Activated naive CD4-positive, alpha-beta T cell (primary cell): ENCODE results near the gene DNAJC15.

ENCODE experiments used
- DNase-seq, 4 experiments: peaks; one replicate each; lab custom pipeline; 2025; lab: John Stamatoyannopoulos, UW

Gene DNAJC15

DNA sequence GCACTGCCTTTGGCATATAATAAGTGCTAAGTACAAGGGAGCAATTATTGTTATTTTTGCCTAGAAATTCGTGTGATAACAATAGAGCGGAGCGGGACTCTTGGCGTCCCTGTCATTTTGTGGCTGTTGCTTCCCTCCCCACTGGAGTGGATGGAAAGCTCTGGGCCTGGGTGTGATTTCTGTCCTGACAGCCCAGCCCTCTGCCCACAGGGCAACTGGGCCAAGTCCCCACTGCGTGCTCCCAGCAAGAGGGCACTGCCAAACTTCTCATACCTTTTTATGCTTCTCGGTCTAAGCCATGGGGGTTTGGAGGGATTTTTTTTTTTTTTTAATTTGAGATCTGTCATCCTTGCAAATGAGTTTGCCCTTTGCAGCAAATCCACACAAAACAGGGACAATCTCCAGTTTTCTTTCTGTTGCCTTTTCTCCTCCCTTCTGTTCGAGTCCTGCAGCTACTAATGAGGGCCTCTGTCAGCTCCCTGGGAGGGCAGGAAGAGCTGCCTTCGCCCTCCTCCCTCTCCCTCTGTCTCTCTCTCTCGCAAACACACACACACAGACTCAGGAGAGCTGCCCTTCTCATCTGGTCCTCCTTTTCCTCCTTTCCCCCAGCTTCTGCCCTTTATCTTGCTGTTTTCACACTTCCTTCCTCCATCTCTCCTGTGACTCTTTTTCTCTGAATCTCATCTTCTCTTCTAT is 103.9 kb downstream of the DNAJC15 start:
- DNase-seq, result no peak

DNA sequence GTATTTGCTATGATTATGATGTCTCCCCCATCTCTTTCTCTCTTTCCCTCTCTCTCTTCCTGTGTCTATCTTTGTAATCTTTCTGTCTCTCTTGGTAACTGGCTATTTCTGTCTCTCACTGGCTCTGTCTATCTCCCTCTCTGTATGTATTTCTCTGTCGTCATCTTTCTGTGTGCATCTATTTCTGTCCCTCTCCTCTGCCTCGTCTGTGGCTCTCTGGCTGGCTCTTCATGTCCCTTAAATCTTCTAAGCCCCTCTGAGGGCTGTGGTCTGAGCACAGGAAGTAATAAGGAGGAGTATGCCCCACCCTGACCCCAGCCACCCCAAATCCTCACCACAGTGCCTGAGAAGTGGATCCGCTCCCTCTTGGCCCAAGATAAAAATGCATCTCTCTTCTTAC is 104.4 kb downstream of the DNAJC15 start:
- no peak for DNase-seq

DNA sequence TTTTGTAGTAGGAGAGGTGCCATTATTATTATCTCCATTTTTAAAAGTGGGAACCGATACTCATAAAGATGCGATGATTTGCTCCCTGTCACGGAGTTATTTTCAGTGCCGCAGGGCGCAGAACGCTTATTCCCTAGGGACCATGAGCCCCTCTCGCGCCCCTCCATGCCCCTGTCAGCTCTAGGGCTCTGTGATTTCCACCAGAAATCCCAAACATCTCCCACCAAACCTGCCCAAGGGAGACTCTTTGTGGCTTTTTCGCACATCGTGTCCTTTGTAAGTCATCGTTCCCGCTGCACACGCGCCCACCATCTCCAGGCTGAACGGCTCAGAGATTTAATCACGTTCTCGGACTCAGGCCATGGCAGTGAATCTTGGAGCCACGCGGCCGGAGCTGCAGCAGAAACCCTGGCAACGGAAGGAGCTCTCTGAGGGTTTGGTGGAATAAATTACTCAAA is 105.1 kb downstream of the DNAJC15 start:
- DNase-seq, result no peak

- no peak for DNase-seq
Measured at GRCh38 chr13:43129066-43129465, 105.7 kb downstream of the DNAJC15 start.

DNA sequence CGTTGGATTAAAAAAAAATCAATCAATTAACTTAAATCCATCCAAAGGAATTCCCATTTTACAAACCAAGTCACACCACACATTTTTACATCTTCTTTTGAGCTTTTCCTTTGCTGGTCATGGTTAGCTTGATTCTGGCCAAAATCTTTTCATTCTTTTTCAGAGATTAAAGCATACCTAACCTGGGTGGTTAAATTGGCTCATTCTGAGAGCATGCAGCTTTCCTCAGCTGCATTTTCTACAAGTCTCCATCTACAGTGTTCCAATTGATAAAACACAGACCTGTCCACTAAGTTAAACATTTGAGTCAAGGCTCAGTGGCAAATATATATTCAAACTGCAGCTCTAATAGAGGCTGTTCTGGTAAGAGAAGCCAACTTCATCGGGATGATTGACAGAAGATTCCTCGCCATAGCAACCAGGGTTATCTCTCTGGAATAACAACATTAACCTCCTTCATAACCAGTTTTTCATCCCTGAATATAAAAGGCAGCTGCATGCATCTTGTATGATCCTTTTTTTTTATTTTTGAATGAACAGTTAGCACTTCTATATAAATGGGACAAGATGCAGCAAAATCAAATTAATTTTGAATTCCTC is 106.2 kb downstream of the DNAJC15 start:
- no peak for DNase-seq

- DNase-seq, result no peak
Measured at GRCh38 chr13:43132257-43132656, 108.9 kb downstream of the DNAJC15 start.

DNA sequence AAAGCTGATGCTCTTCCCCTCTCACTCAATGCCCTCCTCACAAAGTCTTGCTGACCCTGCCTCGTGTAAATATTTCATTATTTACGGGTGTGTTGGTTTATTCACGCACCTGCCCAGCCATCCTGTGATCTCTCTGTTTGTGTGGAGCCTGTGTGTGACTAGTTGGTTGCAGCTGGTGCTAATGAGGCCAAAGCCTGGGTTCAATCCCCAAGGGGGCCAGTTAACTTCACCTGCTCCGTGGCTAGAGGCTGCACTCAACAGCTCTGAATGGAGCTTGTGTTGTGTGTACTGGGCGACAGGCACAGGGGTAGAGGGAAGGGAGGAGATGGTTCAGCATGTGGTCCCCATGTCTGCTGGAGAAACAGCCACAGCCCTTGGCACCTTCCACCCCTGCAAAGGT is 109.5 kb downstream of the DNAJC15 start:
- DNase-seq, result no peak

GRCh38 chr13:43133792-43134191 is 110.4 kb downstream of the DNAJC15 start:
- no peak for DNase-seq

DNA sequence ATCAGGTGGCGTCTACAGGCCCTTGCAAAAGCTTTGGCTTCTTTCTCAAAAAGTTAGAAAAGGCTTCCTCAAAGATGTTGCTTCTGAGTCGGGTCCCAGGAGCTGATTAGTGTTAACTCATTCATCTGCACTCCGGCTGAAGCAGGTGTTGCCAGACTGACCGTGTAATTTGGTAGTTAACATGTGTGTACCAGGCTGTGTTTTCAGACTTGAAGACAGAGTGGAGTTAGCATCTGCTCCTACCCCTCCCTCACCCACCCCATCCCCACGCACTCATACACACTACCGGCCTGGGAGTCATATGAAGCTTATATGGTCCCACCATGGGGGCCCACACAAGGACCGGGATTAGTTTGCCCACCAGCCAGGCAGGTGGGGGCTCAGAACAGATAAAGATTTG is 111.5 kb downstream of the DNAJC15 start:
- DNase-seq, result no peak

GRCh38 chr13:43135516-43135915 is 112.1 kb downstream of the DNAJC15 start:
- DNase-seq, result no peak

DNA sequence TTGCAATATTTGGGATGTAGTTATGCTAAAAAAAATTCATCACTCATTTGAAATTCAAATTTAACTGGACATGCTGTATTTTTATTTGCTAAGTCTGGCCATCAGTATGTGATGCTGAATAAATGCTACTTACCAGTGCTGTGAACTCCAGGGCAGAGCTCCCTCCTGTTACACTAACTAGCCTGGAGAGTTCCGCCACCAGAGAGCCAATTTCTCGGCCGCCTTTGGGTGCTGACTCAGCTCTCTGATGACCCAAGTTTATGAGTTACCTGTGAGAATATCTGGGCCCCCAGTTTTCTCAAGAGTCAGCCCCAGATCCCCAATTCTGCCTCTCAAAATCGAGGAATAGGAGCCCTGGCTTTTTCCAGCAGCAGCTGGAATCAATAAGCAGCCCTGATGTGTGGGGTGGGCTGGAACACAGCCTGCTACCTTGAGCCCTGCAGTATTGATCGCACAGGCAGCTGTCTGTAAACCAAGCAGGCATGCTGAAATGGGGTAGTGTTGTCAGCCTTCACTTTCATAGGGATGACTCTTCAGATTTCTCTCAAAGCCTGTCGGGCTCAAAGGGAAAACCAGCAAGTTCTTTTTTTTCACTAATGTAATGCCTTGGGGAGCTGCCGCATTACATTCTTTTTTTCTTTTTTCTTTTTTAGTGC is 113.7 kb downstream of the DNAJC15 start:
- DNase-seq, result no peak

- no peak for DNase-seq
Measured at GRCh38 chr13:43139211-43139610, 115.8 kb downstream of the DNAJC15 start.

GRCh38 chr13:43139921-43140320 is 116.5 kb downstream of the DNAJC15 start:
- DNase-seq, result no peak

- DNase-seq, result no peak
Measured at GRCh38 chr13:43140985-43141384, 117.6 kb downstream of the DNAJC15 start.

- no peak for DNase-seq
Measured at GRCh38 chr13:43141685-43142084, 118.3 kb downstream of the DNAJC15 start.

GRCh38 chr13:43143591-43143990 is 120.2 kb downstream of the DNAJC15 start:
- no peak for DNase-seq

DNA sequence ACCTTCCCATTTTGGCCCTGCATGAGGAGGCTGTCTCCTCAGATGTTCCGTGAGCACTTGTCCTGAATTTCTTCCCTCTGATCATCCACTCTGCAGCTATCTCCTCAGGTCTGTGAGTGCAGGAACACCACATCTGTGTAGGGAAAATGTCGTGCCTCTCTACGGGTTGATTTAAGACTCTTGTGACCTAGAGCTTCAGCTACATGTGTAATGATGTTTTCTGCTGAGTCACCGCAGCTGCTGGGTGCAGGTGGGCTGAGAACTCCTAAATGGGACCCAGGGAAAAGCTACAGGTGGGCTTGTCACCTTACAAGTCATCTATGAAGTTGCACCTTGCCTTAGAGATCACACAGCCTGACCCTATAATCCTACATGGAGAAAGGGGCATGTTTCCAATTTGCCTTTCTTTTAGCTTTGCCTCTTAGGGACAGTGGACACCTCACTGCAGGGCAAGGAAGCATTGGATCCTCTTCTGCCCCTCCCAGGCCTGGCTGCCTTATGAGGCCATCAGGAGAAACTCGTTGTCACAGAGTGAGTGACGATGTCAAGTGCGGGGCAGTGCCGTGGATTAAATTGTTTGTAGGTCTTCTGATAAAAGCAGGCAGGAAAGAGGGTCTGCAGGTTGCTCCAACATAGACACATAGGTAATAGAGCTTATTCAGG is 122.3 kb downstream of the DNAJC15 start:
- DNase-seq, result no peak

GRCh38 chr13:43146400-43146799 is 123.0 kb downstream of the DNAJC15 start:
- no peak for DNase-seq

DNA sequence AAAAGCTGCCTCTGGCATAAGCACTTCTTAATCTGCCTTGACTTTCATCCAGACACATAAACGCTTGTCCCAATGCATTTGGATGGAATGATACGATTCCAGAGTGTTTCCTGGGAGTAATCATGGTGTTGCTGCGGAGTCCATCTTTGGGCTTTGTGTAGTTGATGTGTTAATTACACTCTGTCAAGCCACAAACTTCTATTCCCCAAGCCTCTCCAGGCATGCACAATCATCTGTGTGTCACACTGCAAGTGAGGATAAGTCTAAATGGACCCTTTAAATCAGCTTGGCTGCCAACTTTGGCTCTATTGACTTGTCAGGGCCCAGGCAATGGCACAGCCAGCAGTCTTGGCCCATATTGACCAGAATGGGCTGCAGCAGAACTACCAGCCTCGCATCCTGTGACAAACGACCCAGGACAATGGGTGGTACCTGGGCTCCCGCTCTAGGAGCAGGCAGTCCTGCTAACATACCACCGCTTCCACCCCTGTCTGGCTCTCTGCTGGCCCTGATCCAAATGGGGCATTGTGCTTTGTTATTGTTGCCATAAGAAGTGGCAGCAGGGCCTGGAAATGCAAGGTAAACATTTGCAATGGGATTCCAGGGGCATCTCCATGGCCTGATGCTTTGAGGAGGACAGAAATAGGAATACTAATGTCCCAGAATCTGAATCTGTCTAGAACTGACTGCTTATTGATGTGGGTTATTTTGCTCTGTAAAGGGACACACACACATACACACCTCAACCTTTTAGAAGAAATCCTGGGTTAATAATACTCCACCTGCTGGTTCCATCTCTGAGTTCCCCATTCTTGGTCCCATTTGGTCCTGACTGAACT is 127.2 kb downstream of the DNAJC15 start:
- DNase-seq, result no peak

GRCh38 chr13:43153436-43154090 is 130.2 kb downstream of the DNAJC15 start:
- DNase-seq, result no peak

DNA sequence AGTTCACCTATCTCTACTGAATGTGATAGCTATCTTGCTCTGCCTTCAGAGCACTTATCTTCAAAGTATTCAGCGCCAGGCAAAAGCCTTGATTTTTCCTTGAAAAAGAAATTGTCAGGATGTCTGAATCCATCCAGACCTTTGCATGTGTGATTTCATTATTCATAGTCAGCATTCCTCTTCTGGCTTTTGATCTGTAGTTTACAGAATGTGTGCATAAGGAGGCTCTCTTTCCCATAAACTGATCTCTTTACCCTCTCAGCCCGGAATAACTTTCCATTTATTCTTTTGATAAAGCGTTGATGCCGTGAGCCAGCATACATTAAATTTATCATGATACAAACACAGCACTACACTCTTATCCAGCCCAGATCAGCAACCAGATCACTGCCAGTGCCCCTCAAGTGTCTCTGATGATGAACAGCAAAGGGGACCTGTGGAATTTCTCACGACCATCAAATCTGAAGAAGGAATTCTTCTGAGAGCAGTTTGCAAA is 130.8 kb downstream of the DNAJC15 start:
- DNase-seq, result no peak
